HFF-Myc (cell line): ENCODE data around the gene KRTAP5-4.

Source experiments
- DNase-seq: peaks from one replicate; pipeline ENCODE4 v3.0.0-alpha.2; 2011; ENCODE audit warnings: low read depth; ENCODE audit errors: extremely low read depth
- H3K4me3 ChIP-seq: replicated peaks from 2 replicates; pipeline ENCODE4 v1.5.1; 2011; ENCODE audit warnings: low read depth, mild to moderate bottlenecking, control low read depth, low read length
- CTCF ChIP-seq: IDR thresholded peaks from 2 replicates; pipeline ENCODE4 v1.5.1; 2012; ENCODE audit warnings: mild to moderate bottlenecking, low read depth, low read length, control low read depth; ENCODE audit errors: missing control alignments

The KRTAP5-4 gene

GRCh38 chr11:1572197-1573076 is 49.5 kb downstream of the KRTAP5-4 start, which contains the start of gene DUSP8:
DUSP8 (minus strand) TSS chr11:1572271; CDS start chr11:1565826, 6,445 bp downstream.
- no peak for DNase-seq
- TF ChIP-seq CTCF, result no peak
- peak within 1 kb of the TSS; percentile 45 for H3K4me3 ChIP-seq

GRCh38 chr11:1571760-1572196 is 50.2 kb downstream of the KRTAP5-4 start:
- TF ChIP-seq CTCF, result no peak
- H3K4me3 ChIP-seq, result peak overlapping the region; percentile 45

More at GRCh38 chr11:1571760-1572196, 50.2 kb downstream of the KRTAP5-4 start:
- no peak for DNase-seq
